B cell (primary cell): ENCODE data around the gene SFSWAP. TPM values are rescaled to one million over a fixed set of nuclear protein-coding genes. Genes with fewer than 3 reads are reported as not detected.

ENCODE experiments used
- ATAC-seq: fragments of 200-7000 bp; cut with Tn5 transposase; one replicate; pipeline ENCODE4 v1.10.0; 2021; ENCODE audit warnings: low read depth, mild to moderate bottlenecking, moderate number of reproducible peaks, moderate library complexity
- CTCF ChIA-PET: fragments of 350-600 bp; sonication (Branson Sonifier 250); formaldehyde crosslinking; loops from one replicate; lab custom pipeline; 2021; ENCODE audit warnings: antibody characterized with exemption, inconsistent platforms; lab: Charles Lee
- POLR2A ChIA-PET: fragments of 350-600 bp; sonication (Branson Sonifier 250); formaldehyde crosslinking; loops from one replicate; lab custom pipeline; 2021; ENCODE audit warnings: antibody characterized with exemption; lab: Charles Lee
- DNase-seq: peaks from one replicate; pipeline ENCODE4 v3.0.0; 2013
- H2AFZ ChIP-seq: 2 replicates; pipeline ENCODE4 v1.6.1; 2012; ENCODE audit warnings: mild to moderate bottlenecking, low read depth, low read length; ENCODE audit not compliant: insufficient read depth, poor library complexity, severe bottlenecking
- H3K27ac ChIP-seq, 2 donors: 1 replicate in 1 of 2; 2 replicates in 1 of 2; pipeline ENCODE4 v1.5.1; 2012 to 2013; ENCODE audit warnings: low read length in 2 of 2, mild to moderate bottlenecking in 2 of 2, moderate library complexity in 1 of 2
- H3K27me3 ChIP-seq, 4 experiments: fragments of 200-600 bp in 1 of 4; sonication (generic) in 1 of 4; replicated peaks in 1 of 4; 1 replicate in 2 of 4; 2 replicates in 2 of 4; pipeline versions ENCODE4 v1.6.1 to v1.7.0; 2013 to 2016; ENCODE audit warnings: low read length in 3 of 4, mild to moderate bottlenecking in 2 of 4, mixed read lengths in 1 of 4, moderate library complexity in 1 of 4; ENCODE audit not compliant: insufficient read depth in 4 of 4, control insufficient read depth in 3 of 4; ENCODE audit errors: control extremely low read depth in 1 of 4
- H3K36me3 ChIP-seq, 2 experiments: replicated peaks in 1 of 2; 1 replicate in 1 of 2; 2 replicates in 1 of 2; pipeline versions ENCODE4 v1.6.1 to v1.7.1; 2013; ENCODE audit warnings: low read length in 1 of 2; ENCODE audit not compliant: insufficient read depth in 2 of 2, control insufficient read depth in 1 of 2; ENCODE audit errors: control extremely low read depth in 1 of 2, extremely low read depth in 1 of 2
- H3K4me1 ChIP-seq, 2 donors: fragments of 200-600 bp in 1 of 2; sonication (generic) in 1 of 2; 1 replicate in 1 of 2; 2 replicates in 1 of 2; pipeline versions ENCODE4 v1.5.1 to v1.6.1; 2013 to 2017; ENCODE audit warnings: low read length in 2 of 2; ENCODE audit not compliant: control insufficient read depth in 2 of 2, insufficient read depth in 2 of 2
- H3K4me2 ChIP-seq: replicated peaks from 2 replicates; pipeline ENCODE3; 2012; ENCODE audit warnings: mild to moderate bottlenecking, low read depth, low read length; ENCODE audit not compliant: poor library complexity, severe bottlenecking
- H3K4me3 ChIP-seq, 5 experiments: fragments of 200-600 bp in 1 of 5; sonication (generic) in 1 of 5; 1 replicate in 3 of 5; 2 replicates in 2 of 5; pipeline versions ENCODE4 v1.5.1 to v1.7.0; 2011 to 2016; ENCODE audit warnings: low read length in 4 of 5, mild to moderate bottlenecking in 4 of 5, low read depth in 2 of 5, control low read depth in 1 of 5, moderate library complexity in 1 of 5; ENCODE audit not compliant: insufficient read depth in 1 of 5; ENCODE audit errors: control extremely low read depth in 1 of 5, extremely low read depth in 1 of 5
- H3K79me2 ChIP-seq: fragments of 200-600 bp; sonication (generic); one replicate; pipeline ENCODE4 v1.6.0; 2016; ENCODE audit warnings: low read length; ENCODE audit not compliant: control insufficient read depth, insufficient read depth
- H3K9ac ChIP-seq: fragments of 200-600 bp; sonication (generic); 2 replicates; pipeline ENCODE4 v1.6.1; 2017; ENCODE audit warnings: mild to moderate bottlenecking, low read length, moderate library complexity
- H3K9me3 ChIP-seq, 3 donors: one replicate each; pipeline versions ENCODE4 v1.6.1 to v1.7.1; 2013; ENCODE audit warnings: low read length in 2 of 3; ENCODE audit not compliant: control insufficient read depth in 2 of 3, insufficient read depth in 1 of 3; ENCODE audit errors: control extremely low read depth in 1 of 3
- H4K20me1 ChIP-seq: 2 replicates; pipeline ENCODE4 v1.6.0; 2012; ENCODE audit warnings: mild to moderate bottlenecking, low read length; ENCODE audit not compliant: insufficient read depth, control insufficient read depth, poor library complexity, severe bottlenecking
- H3K27ac Mint-ChIP-seq: one replicate; pipeline ENCODE4 v1.8.0; 2021; ENCODE audit warnings: mixed read lengths
- H3K27me3 Mint-ChIP-seq: one replicate; pipeline ENCODE4 v1.8.0; 2021; ENCODE audit warnings: mixed read lengths
- H3K4me1 Mint-ChIP-seq: one replicate; pipeline ENCODE4 v1.8.0; 2021; ENCODE audit warnings: mixed read lengths
- H3K4me3 Mint-ChIP-seq: one replicate; pipeline ENCODE4 v1.8.0; 2021; ENCODE audit warnings: mixed read lengths
- H3K9me3 Mint-ChIP-seq: one replicate; pipeline ENCODE4 v1.8.0; 2022; ENCODE audit warnings: mixed read lengths; ENCODE audit not compliant: insufficient read depth
- CTCF ChIP-seq: fragments of 200-600 bp; IDR thresholded peaks from one replicate; pipeline ENCODE4 v1.8.0; 2022; ENCODE audit warnings: antibody characterized with exemption, mild to moderate bottlenecking
- EZH2 ChIP-seq: IDR thresholded peaks from 2 replicates; pipeline ENCODE4 v1.6.1; 2012; ENCODE audit warnings: borderline replicate concordance, low read depth, mild to moderate bottlenecking, moderate library complexity, low read length; ENCODE audit not compliant: insufficient read depth, poor library complexity, severe bottlenecking
- WGBS: methylation state at CpG from one replicate; pipeline ENCODE4 v1.1.5; 2013; ENCODE audit warnings: missing lambda C conversion rate; ENCODE audit not compliant: insufficient coverage; 5-methylcytosine and 5-hydroxymethylcytosine counted together
- intact Hi-C: fragments of 100-400 bp; cut with micrococcal nuclease; formaldehyde crosslinking; loops from one replicate; pipeline ENCODE4 v1.10.0; 2022
- polyA plus RNA-seq: library from polyadenylated mRNA; depleted of rRNA; stranded (reverse); fragments of >200 nt; gene quantifications from 2 replicates; pipeline ENCODE4 v1.2.3, GENCODE V29; 2012
- total RNA-seq, 2 donors: library from RNA; stranded (reverse); fragments of 120-200 nt in 1 of 2; gene quantifications; 1 replicate in 1 of 2; 2 replicates in 1 of 2; pipeline versions ENCODE4 v1.2.3 to v1.2.4, GENCODE V29; 2013 to 2022

The SFSWAP gene
- total and polyA plus RNA-seq, 2 donors (not counting 1 experiment from before 2014, with no cell fraction given): 69.3 to 122 TPM

- peaks cover 1 to 7% (median 7%) of the 10 kb centered on the region in 3 donors for H3K9me3 ChIP-seq
- H3K36me3 ChIP-seq: peaks cover 0 to 10% of the 10 kb centered on the region in 2 experiments
- no peak for ATAC-seq
- H3K79me2 ChIP-seq: peaks cover 29% of the 10 kb centered on the region
- no peak overlapping the region for H3K9ac ChIP-seq
- H3K9me3 Mint-ChIP-seq: peaks cover 12% of the 10 kb centered on the region
- intact Hi-C loops: no loop called here
- ChIA-PET POLR2A (no interaction called here), CTCF (no interaction called here)
- H3K27ac ChIP-seq: no peak overlapping the region
- no peak for DNase-seq
- WGBS: 100% methylated on average over 3 of the region's 3 CpGs
- H3K27me3 ChIP-seq: no peaks in the 10 kb centered on the region
- no peak overlapping the region for H3K4me2 ChIP-seq
- H3K4me1 Mint-ChIP-seq: peaks cover 30% of the 10 kb centered on the region
- peak overlapping the region; percentile 99 for H3K27ac Mint-ChIP-seq
- peak overlapping the region; percentile 98 for H3K4me3 Mint-ChIP-seq
- H2AFZ ChIP-seq: no peak overlapping the region
- H4K20me1 ChIP-seq: peaks cover 20% of the 10 kb centered on the region
- H3K4me3 ChIP-seq: no peak overlapping the region
- no peaks in the 10 kb centered on the region for H3K27me3 Mint-ChIP-seq
- TF ChIP-seq CTCF (no peak), EZH2 (no peak)
- H3K4me1 ChIP-seq: peaks cover 16 to 22% of the 10 kb centered on the region in 2 donors
Measured at GRCh38 chr12:131709226-131709625, 1.7 kb upstream of the SFSWAP start.

GRCh38 chr12:131711551-131712205 is 788 bp downstream of the SFSWAP start:
- H3K36me3 ChIP-seq: peaks cover 6 to 35% of the 10 kb centered on the region in 2 experiments
- DNase-seq (no peak), ATAC-seq (no peak)
- H2AFZ ChIP-seq: peak overlapping the region; percentile 98
- Mint-ChIP-seq H3K27ac (peak overlapping the region; percentile 99), H3K27me3 (no peaks in the 10 kb centered on the region), H3K9me3 (peaks cover 3% of the 10 kb centered on the region), H3K4me1 (peaks cover 30% of the 10 kb centered on the region), H3K4me3 (peak overlapping the region; percentile 98)
- peak overlapping the region; percentile 93 to 99 for H3K27ac ChIP-seq
- H3K9me3 ChIP-seq: no peaks in the 10 kb centered on the region
- intact Hi-C loops: loop anchor here (1.0 to 5.0 kb wide), 3 partner anchors 61 to 238 kb away; partner anchors contain the start of gene EP400
- peaks cover 16 to 22% of the 10 kb centered on the region in 2 donors for H3K4me1 ChIP-seq
- peak overlapping the region; percentile 83 to 100 (median 96) for H3K4me3 ChIP-seq
- POLR2A ChIA-PET: interaction anchor here (0.6 kb wide), 1 partner anchor 719 kb away, joined by 7 read pairs; no protein-coding TSS in a partner anchor
- CTCF ChIA-PET: interaction anchor here (0.8 to 1.3 kb wide), 2 partner anchors 18 to 62 kb away, joined by 3 read pairs; no protein-coding TSS in a partner anchor
- H3K9ac ChIP-seq: peak overlapping the region; percentile 97
- 2% methylated on average over 36 of the region's 37 CpGs for WGBS
- H3K4me2 ChIP-seq: peak overlapping the region; percentile 93
- no peak for TF ChIP-seq CTCF
- TF ChIP-seq EZH2: no peak
- H4K20me1 ChIP-seq: peaks cover 20% of the 10 kb centered on the region
- H3K79me2 ChIP-seq: peaks cover 42% of the 10 kb centered on the region
- no peaks in the 10 kb centered on the region for H3K27me3 ChIP-seq
